Activated CD4-positive, alpha-beta T cell treated with anti-CD3 and anti-CD28 coated beads for 36 hours (primary cell): ENCODE measurements around the gene SLCO2A1. TPM values are rescaled to one million over a fixed set of nuclear protein-coding genes. Genes with fewer than 3 reads are reported as not detected.

ENCODE experiments used
- ATAC-seq: fragments of 200-7000 bp; cut with Tn5 transposase; one replicate; pipeline ENCODE4 v1.10.0; 2021; ENCODE audit warnings: mild to moderate bottlenecking, moderate library complexity
- CTCF ChIA-PET: fragments of 350-600 bp; sonication (Branson Sonifier 250); formaldehyde crosslinking; loops from one replicate; lab custom pipeline; 2021; ENCODE audit warnings: antibody characterized with exemption; lab: Charles Lee
- POLR2A ChIA-PET: fragments of 350-600 bp; sonication (Branson Sonifier 250); formaldehyde crosslinking; loops from one replicate; lab custom pipeline; 2021; ENCODE audit warnings: antibody characterized with exemption, inconsistent platforms; lab: Charles Lee
- DNase-seq: peaks from one replicate; pipeline ENCODE4 v3.0.0-alpha.2; 2020
- H3K27ac Mint-ChIP-seq: one replicate; pipeline ENCODE4 v1.8.0; 2021; ENCODE audit warnings: mixed read lengths
- H3K27me3 Mint-ChIP-seq: one replicate; pipeline ENCODE4 v1.8.0; 2021; ENCODE audit warnings: mixed read lengths
- H3K36me3 Mint-ChIP-seq: one replicate; pipeline ENCODE4 v1.8.0; 2021; ENCODE audit warnings: low read depth, mixed read lengths
- H3K4me1 Mint-ChIP-seq: one replicate; pipeline ENCODE4 v1.8.0; 2021; ENCODE audit warnings: mixed read lengths
- H3K4me3 Mint-ChIP-seq: one replicate; pipeline ENCODE4 v1.8.0; 2021; ENCODE audit warnings: mild to moderate bottlenecking, moderate library complexity, mixed read lengths
- H3K9me3 Mint-ChIP-seq: one replicate; pipeline ENCODE4 v1.8.0; 2021; ENCODE audit warnings: low read depth, mixed read lengths
- intact Hi-C, 2 experiments: fragments of 100-400 bp; cut with DNase I in 1 of 2; cut with micrococcal nuclease in 1 of 2; formaldehyde crosslinking; loops; one replicate each; pipeline versions ENCODE4 v1.14.2 to v1.15.1; 2022 to 2024; cut with DNase I, micrococcal nuclease
- total RNA-seq, 2 experiments: library from RNA; stranded (reverse); gene quantifications; one replicate each; pipeline ENCODE4 v1.2.3, GENCODE V29; 2021

SLCO2A1 gene
- total RNA-seq, 2 experiments from 2014 or later = not detected

GRCh38 chr3:133933097-133934024 lies 96.4 kb downstream of the SLCO2A1 start:
- DNase-seq = no peak
- H3K9me3 Mint-ChIP-seq = no peaks in the 10 kb centered on the region
- POLR2A ChIA-PET = no interaction called here
- no peak for ATAC-seq
- H3K27ac Mint-ChIP-seq = no peak overlapping the region
- no peaks in the 10 kb centered on the region for H3K4me1 Mint-ChIP-seq
- intact Hi-C loops = loop anchor here in 1 of 2 experiments (5.0 kb wide), 1 partner anchor 259 kb away; no protein-coding TSS in a partner anchor
- CTCF ChIA-PET = interaction anchor here (0.7 kb wide), 1 partner anchor 28 kb away, joined by 3 read pairs; no protein-coding TSS in a partner anchor
- H3K4me3 Mint-ChIP-seq = no peak overlapping the region
- no peaks in the 10 kb centered on the region for H3K36me3 Mint-ChIP-seq
- H3K27me3 Mint-ChIP-seq = peaks cover 5% of the 10 kb centered on the region

GRCh38 chr3:133932009-133932408 lies 97.7 kb downstream of the SLCO2A1 start:
- Mint-ChIP-seq H3K27ac (no peak overlapping the region), H3K36me3 (no peaks in the 10 kb centered on the region), H3K4me1 (peaks cover 6% of the 10 kb centered on the region), H3K27me3 (peaks cover 10% of the 10 kb centered on the region), H3K9me3 (no peaks in the 10 kb centered on the region), H3K4me3 (no peak overlapping the region)
- intact Hi-C loops = loop anchor here in 1 of 2 experiments (5.0 kb wide), 1 partner anchor 260 kb away; no protein-coding TSS in a partner anchor
- ATAC-seq = no peak
- DNase-seq = no peak
- ChIA-PET CTCF (interaction anchor here (1.0 kb wide), 1 partner anchor 18 kb away, joined by 4 read pairs; no protein-coding TSS in a partner anchor), POLR2A (no interaction called here)

- H3K27me3 Mint-ChIP-seq = peaks cover 16% of the 10 kb centered on the region
- DNase-seq (no peak), ATAC-seq (no peak)
- no peaks in the 10 kb centered on the region for H3K9me3 Mint-ChIP-seq
- intact Hi-C loops = loop anchor here in 1 of 2 experiments (2.0 to 5.0 kb wide), 2 partner anchors 261 to 282 kb away; no protein-coding TSS in a partner anchor
- H3K27ac Mint-ChIP-seq = no peak overlapping the region
- H3K36me3 Mint-ChIP-seq = no peaks in the 10 kb centered on the region
- peaks cover 6% of the 10 kb centered on the region for H3K4me1 Mint-ChIP-seq
- POLR2A ChIA-PET = no interaction called here
- no peak overlapping the region for H3K4me3 Mint-ChIP-seq
- CTCF ChIA-PET = interaction anchor here (0.5 to 1.4 kb wide), 5 partner anchors 12 to 550 kb away, joined by 3 to 4 read pairs (median 3); no protein-coding TSS in a partner anchor
Measured at GRCh38 chr3:133931084-133931483, 98.6 kb downstream of the SLCO2A1 start.

- Mint-ChIP-seq H3K36me3 (no peaks in the 10 kb centered on the region), H3K4me3 (no peak overlapping the region), H3K27ac (no peak overlapping the region), H3K27me3 (peaks cover 16% of the 10 kb centered on the region), H3K9me3 (no peaks in the 10 kb centered on the region), H3K4me1 (peaks cover 6% of the 10 kb centered on the region)
- ATAC-seq (no peak), DNase-seq (no peak)
- intact Hi-C loops = loop anchor here in 1 of 2 experiments (2.0 to 5.0 kb wide), 2 partner anchors 262 to 282 kb away; no protein-coding TSS in a partner anchor
- ChIA-PET CTCF (interaction anchor here (0.8 to 1.4 kb wide), 4 partner anchors 11 to 551 kb away, joined by 3 read pairs; no protein-coding TSS in a partner anchor), POLR2A (no interaction called here)
Measured at GRCh38 chr3:133930341-133930933, 99.3 kb downstream of the SLCO2A1 start.

DNA sequence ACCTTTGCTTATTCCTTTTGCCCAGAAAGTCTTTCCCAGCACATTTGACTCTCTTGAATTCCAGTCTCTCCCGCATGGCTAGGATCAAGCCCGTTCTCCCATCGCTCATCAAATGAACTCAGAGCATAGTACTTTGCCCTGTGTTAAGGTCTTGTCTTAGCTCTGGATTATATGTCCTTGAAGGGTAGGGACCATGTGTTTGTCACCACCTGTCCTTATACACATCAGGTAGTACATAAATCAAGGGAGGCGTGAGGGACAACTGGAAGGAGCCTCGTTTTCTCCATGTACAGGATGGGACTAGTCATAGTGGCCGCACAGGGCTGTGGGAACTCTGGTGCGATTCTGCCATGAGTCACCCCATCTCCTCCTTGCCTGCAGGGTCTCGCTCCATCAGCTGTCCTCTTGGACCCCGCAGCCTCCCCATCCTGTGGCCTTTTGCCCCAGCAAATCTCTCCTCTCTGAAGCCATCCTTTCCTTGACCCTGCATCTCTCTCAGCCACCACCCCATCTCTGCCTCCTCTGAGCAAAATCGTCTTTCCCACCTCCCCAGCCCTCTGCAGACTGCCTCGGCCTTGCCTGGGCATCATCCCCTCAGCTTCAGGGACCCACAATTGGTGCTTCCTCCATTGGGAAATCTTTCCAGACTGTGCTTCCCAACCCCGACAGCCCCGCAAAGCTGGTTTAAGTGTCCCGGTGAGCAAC lies 100.7 kb downstream of the SLCO2A1 start:
- ATAC-seq = no peak
- Mint-ChIP-seq H3K36me3 (no peaks in the 10 kb centered on the region), H3K27ac (no peak overlapping the region), H3K4me1 (peaks cover 6% of the 10 kb centered on the region), H3K4me3 (no peak overlapping the region), H3K9me3 (no peaks in the 10 kb centered on the region), H3K27me3 (peaks cover 16% of the 10 kb centered on the region)
- intact Hi-C loops = loop anchor here (5.0 to 10.0 kb wide), 3 partner anchors 267 to 464 kb away; partner anchors contain the start of gene TOPBP1 (in 1 of the 2)
- ChIA-PET POLR2A (no interaction called here), CTCF (interaction anchor here (1.2 kb wide), 1 partner anchor 25 kb away, joined by 3 read pairs; no protein-coding TSS in a partner anchor)
- DNase-seq = no peak

- H3K36me3 Mint-ChIP-seq = no peaks in the 10 kb centered on the region
- DNase-seq (no peak), ATAC-seq (no peak)
- H3K27me3 Mint-ChIP-seq = peaks cover 16% of the 10 kb centered on the region
- ChIA-PET CTCF (interaction anchor here (0.5 to 1.2 kb wide), 6 partner anchors 11 to 553 kb away, joined by 3 to 4 read pairs (median 3); no protein-coding TSS in a partner anchor), POLR2A (no interaction called here)
- H3K27ac Mint-ChIP-seq = no peak overlapping the region
- intact Hi-C loops = loop anchor here (5.0 to 10.0 kb wide), 3 partner anchors 266 to 464 kb away; partner anchors contain the start of gene TOPBP1 (in 1 of the 2)
- H3K4me1 Mint-ChIP-seq = peaks cover 6% of the 10 kb centered on the region
- H3K9me3 Mint-ChIP-seq = no peaks in the 10 kb centered on the region
- H3K4me3 Mint-ChIP-seq = peak overlapping the region; percentile 38
Measured at GRCh38 chr3:133928136-133928893, 101.4 kb downstream of the SLCO2A1 start.

DNA sequence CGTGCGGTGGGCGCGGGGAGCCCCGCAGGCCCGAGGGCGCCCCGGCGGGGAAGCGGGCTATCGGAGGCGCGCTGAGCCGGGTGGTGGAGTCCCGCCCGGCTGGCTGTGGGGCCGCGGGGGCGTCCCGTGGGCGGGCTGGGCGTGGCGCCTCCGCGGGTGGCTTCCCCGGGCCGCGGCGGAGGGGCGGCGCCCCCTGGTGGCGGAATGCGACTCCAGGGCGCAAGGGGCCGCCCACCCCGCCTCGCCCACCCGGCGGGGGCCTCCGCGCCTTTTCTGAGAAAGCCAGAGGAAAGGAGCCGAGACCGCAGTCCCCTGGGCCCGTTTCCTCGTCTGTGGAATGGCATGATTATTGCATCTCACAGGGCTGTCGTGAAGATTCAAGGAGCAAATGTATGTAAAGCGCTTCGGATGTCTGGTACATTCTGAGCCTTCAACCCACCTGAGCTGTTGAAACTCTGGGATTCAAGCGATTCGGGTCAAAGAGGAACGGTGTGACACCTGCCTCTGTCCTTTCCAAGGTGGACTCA lies 102.1 kb downstream of the SLCO2A1 start:
- H3K4me1 Mint-ChIP-seq = peaks cover 6% of the 10 kb centered on the region
- CTCF ChIA-PET = interaction anchor here (0.5 to 1.2 kb wide), 6 partner anchors 11 to 553 kb away, joined by 3 to 4 read pairs (median 3); no protein-coding TSS in a partner anchor
- no peak overlapping the region for H3K27ac Mint-ChIP-seq
- intact Hi-C loops = loop anchor here (1.0 to 10.0 kb wide), 9 partner anchors 106 to 1201 kb away; partner anchors contain the start of gene TOPBP1 (in 1 of the 2)
- peak; percentile 82 for ATAC-seq
- POLR2A ChIA-PET = no interaction called here
- no peaks in the 10 kb centered on the region for H3K9me3 Mint-ChIP-seq
- H3K4me3 Mint-ChIP-seq = peak overlapping the region; percentile 38
- no peaks in the 10 kb centered on the region for H3K36me3 Mint-ChIP-seq
- H3K27me3 Mint-ChIP-seq = peaks cover 16% of the 10 kb centered on the region
- DNase-seq = peak; percentile 83

GRCh38 chr3:133926736-133927539 lies 102.8 kb downstream of the SLCO2A1 start:
- no peak overlapping the region for H3K27ac Mint-ChIP-seq
- POLR2A ChIA-PET = no interaction called here
- H3K4me3 Mint-ChIP-seq = peak overlapping the region; percentile 29
- peaks cover 6% of the 10 kb centered on the region for H3K4me1 Mint-ChIP-seq
- H3K9me3 Mint-ChIP-seq = no peaks in the 10 kb centered on the region
- no peak for DNase-seq
- intact Hi-C loops = loop anchor here (1.0 to 10.0 kb wide), 9 partner anchors 106 to 1200 kb away; partner anchors contain the start of gene TOPBP1 (in 1 of the 2)
- CTCF ChIA-PET = no interaction called here
- no peak for ATAC-seq
- peaks cover 16% of the 10 kb centered on the region for H3K27me3 Mint-ChIP-seq
- H3K36me3 Mint-ChIP-seq = no peaks in the 10 kb centered on the region

GRCh38 chr3:133925960-133926735 lies 103.6 kb downstream of the SLCO2A1 start:
- no peak for ATAC-seq
- POLR2A ChIA-PET = no interaction called here
- peaks cover 6% of the 10 kb centered on the region for H3K4me1 Mint-ChIP-seq
- intact Hi-C loops = loop anchor here (2.0 to 10.0 kb wide), 5 partner anchors 264 to 1199 kb away; partner anchors contain the start of gene TOPBP1 (in 1 of the 2)
- no peaks in the 10 kb centered on the region for H3K36me3 Mint-ChIP-seq
- CTCF ChIA-PET = interaction anchor here (0.7 to 1.1 kb wide), 2 partner anchors 91 to 106 kb away, joined by 3 read pairs; no protein-coding TSS in a partner anchor
- no peaks in the 10 kb centered on the region for H3K9me3 Mint-ChIP-seq
- no peak for DNase-seq
- peaks cover 16% of the 10 kb centered on the region for H3K27me3 Mint-ChIP-seq
- H3K27ac Mint-ChIP-seq = no peak overlapping the region
- no peak overlapping the region for H3K4me3 Mint-ChIP-seq
